HepG2 (cell line): ENCODE measurements around the gene MYRIP. TPM values are rescaled to one million over a fixed set of nuclear protein-coding genes. Genes with fewer than 3 reads are reported as not detected.

ENCODE experiments used
- FOXK1 ChIP-seq: sonication (generic); formaldehyde crosslinking; IDR thresholded peaks from 2 replicates; pipeline ENCODE4 v1.4.0; 2020; ENCODE audit warnings: low read depth, missing genetic modification reagents, borderline replicate concordance
- NFKBIZ ChIP-seq: IDR thresholded peaks from 2 replicates; pipeline ENCODE4 v1.6.1; 2018; ENCODE audit warnings: missing genetic modification reagents, missing compliant biosample characterization
- RFX3 ChIP-seq: IDR thresholded peaks from 2 replicates; pipeline ENCODE4 v1.6.1; 2016; ENCODE audit warnings: missing biosample characterization, missing genetic modification reagents
- SMC3 ChIP-seq: IDR thresholded peaks from 2 replicates; pipeline ENCODE4 v1.6.1; 2011; ENCODE audit warnings: low read length, improper control_type of control experiment
- SRY ChIP-seq: sonication (generic); formaldehyde crosslinking; IDR thresholded peaks from 2 replicates; pipeline ENCODE4 v1.8.0; 2022; ENCODE audit warnings: mild to moderate bottlenecking, missing genetic modification reagents
- ZBTB3 ChIP-seq: sonication (generic); formaldehyde crosslinking; IDR thresholded peaks from 2 replicates; pipeline ENCODE4 v1.4.0; 2020; ENCODE audit warnings: low read depth, mild to moderate bottlenecking, moderate library complexity, missing genetic modification reagents, borderline replicate concordance
- ZNF549 ChIP-seq: sonication (generic); formaldehyde crosslinking; IDR thresholded peaks from 2 replicates; pipeline ENCODE4 v1.5.0; 2020; ENCODE audit warnings: missing genetic modification reagents
- ZNF607 ChIP-seq: sonication (generic); formaldehyde crosslinking; IDR thresholded peaks from 2 replicates; pipeline ENCODE4 v1.5.1; 2020; ENCODE audit warnings: missing genetic modification reagents, mild to moderate bottlenecking, borderline replicate concordance
- polyA plus RNA-seq, 8 experiments: library from polyadenylated mRNA; depleted of rRNA in 3 of 8; stranded (reverse) in 7 of 8; unstranded in 1 of 8; fragments of >200 nt; fragmentation: Illumina TruSeq in 4 of 8; extraction: Trizol in 4 of 8; gene quantifications; 2 replicates each; pipeline versions ENCODE4 v1.2.1 to v1.2.3, GENCODE V29; 2011 to 2016; ENCODE audit warnings: low read depth in 4 of 8, missing spikeins in 1 of 8, mixed read lengths in 1 of 8; ENCODE audit not compliant: insufficient read depth in 1 of 8
- total RNA-seq, 5 experiments: library from RNA; depleted of rRNA; stranded (reverse); fragments of >200 nt; fragmentation: Illumina TruSeq; extraction: Trizol; gene quantifications; 2 replicates each; pipeline ENCODE4 v1.2.3, GENCODE V29; 2016; ENCODE audit warnings: low read depth in 1 of 5
- TF ChIP-seq, protein P1 (sequence below): sonication (generic); formaldehyde crosslinking; IDR thresholded peaks from 2 replicates; pipeline ENCODE4 v1.9.0; 2021; ENCODE audit warnings: missing genetic modification reagents, mild to moderate bottlenecking, borderline replicate concordance
- TF ChIP-seq, protein P2 (sequence below): IDR thresholded peaks from 2 replicates; pipeline ENCODE4 v1.4.0; 2020; ENCODE audit warnings: mild to moderate bottlenecking, missing genetic modification reagents
- TF ChIP-seq, protein P3 (sequence below): sonication (generic); formaldehyde crosslinking; IDR thresholded peaks from 2 replicates; pipeline ENCODE4 v1.5.0; 2020; ENCODE audit warnings: mild to moderate bottlenecking, missing genetic modification reagents
- TF ChIP-seq, protein P4 (sequence below): sonication (generic); formaldehyde crosslinking; IDR thresholded peaks from 2 replicates; pipeline ENCODE4 v1.9.0; 2022; ENCODE audit warnings: low read depth, missing genetic modification reagents

Gene MYRIP
- total and polyA plus RNA-seq, 2 of the 13 experiments (the other 11 are each of a cell fraction or from before 2014, with no cell fraction given) = 0.64 to 0.84 TPM

DNA sequence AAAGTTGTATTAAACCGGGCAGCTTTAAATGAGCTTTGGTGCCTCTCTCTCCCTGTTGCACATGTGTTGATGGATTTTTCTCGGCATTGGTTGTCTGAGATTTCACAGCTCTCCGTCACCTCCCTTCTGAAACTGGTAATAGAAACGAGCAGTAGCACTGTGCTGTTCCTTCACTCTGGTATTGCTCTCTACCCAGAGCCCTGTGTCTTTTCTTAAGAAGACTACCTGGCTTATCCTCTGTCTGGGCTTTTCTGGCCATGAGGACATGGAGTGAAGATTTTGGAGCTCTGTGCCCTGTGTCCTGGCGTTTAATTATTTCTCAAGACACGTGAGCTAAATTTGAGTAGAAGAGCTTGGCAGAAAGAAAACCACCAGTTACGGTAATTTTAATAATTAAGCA lies 290.5 kb downstream of the MYRIP start (continued):
- TF ChIP-seq, protein P1, sequence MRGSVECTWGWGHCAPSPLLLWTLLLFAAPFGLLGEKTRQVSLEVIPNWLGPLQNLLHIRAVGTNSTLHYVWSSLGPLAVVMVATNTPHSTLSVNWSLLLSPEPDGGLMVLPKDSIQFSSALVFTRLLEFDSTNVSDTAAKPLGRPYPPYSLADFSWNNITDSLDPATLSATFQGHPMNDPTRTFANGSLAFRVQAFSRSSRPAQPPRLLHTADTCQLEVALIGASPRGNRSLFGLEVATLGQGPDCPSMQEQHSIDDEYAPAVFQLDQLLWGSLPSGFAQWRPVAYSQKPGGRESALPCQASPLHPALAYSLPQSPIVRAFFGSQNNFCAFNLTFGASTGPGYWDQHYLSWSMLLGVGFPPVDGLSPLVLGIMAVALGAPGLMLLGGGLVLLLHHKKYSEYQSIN (CRISPR knock-in tag) = no peak
- TF ChIP-seq SMC3 = no peak
- no peak for TF ChIP-seq ZBTB3 (CRISPR knock-in tag)
- TF ChIP-seq SRY (CRISPR knock-in tag) = no peak
- TF ChIP-seq RFX3 (CRISPR knock-in tag) = no peak
- no peak for TF ChIP-seq ZNF607
- TF ChIP-seq FOXK1 (CRISPR knock-in tag) = no peak
- TF ChIP-seq, protein P2, sequence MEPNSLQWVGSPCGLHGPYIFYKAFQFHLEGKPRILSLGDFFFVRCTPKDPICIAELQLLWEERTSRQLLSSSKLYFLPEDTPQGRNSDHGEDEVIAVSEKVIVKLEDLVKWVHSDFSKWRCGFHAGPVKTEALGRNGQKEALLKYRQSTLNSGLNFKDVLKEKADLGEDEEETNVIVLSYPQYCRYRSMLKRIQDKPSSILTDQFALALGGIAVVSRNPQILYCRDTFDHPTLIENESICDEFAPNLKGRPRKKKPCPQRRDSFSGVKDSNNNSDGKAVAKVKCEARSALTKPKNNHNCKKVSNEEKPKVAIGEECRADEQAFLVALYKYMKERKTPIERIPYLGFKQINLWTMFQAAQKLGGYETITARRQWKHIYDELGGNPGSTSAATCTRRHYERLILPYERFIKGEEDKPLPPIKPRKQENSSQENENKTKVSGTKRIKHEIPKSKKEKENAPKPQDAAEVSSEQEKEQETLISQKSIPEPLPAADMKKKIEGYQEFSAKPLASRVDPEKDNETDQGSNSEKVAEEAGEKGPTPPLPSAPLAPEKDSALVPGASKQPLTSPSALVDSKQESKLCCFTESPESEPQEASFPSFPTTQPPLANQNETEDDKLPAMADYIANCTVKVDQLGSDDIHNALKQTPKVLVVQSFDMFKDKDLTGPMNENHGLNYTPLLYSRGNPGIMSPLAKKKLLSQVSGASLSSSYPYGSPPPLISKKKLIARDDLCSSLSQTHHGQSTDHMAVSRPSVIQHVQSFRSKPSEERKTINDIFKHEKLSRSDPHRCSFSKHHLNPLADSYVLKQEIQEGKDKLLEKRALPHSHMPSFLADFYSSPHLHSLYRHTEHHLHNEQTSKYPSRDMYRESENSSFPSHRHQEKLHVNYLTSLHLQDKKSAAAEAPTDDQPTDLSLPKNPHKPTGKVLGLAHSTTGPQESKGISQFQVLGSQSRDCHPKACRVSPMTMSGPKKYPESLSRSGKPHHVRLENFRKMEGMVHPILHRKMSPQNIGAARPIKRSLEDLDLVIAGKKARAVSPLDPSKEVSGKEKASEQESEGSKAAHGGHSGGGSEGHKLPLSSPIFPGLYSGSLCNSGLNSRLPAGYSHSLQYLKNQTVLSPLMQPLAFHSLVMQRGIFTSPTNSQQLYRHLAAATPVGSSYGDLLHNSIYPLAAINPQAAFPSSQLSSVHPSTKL (CRISPR knock-in tag) = no peak
- TF ChIP-seq NFKBIZ (CRISPR knock-in tag) = no peak
- TF ChIP-seq ZNF549 (CRISPR knock-in tag) = no peak
- TF ChIP-seq, protein P3, sequence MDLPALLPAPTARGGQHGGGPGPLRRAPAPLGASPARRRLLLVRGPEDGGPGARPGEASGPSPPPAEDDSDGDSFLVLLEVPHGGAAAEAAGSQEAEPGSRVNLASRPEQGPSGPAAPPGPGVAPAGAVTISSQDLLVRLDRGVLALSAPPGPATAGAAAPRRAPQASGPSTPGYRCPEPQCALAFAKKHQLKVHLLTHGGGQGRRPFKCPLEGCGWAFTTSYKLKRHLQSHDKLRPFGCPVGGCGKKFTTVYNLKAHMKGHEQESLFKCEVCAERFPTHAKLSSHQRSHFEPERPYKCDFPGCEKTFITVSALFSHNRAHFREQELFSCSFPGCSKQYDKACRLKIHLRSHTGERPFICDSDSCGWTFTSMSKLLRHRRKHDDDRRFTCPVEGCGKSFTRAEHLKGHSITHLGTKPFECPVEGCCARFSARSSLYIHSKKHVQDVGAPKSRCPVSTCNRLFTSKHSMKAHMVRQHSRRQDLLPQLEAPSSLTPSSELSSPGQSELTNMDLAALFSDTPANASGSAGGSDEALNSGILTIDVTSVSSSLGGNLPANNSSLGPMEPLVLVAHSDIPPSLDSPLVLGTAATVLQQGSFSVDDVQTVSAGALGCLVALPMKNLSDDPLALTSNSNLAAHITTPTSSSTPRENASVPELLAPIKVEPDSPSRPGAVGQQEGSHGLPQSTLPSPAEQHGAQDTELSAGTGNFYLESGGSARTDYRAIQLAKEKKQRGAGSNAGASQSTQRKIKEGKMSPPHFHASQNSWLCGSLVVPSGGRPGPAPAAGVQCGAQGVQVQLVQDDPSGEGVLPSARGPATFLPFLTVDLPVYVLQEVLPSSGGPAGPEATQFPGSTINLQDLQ (CRISPR knock-in tag) = no peak
- TF ChIP-seq, protein P4, sequence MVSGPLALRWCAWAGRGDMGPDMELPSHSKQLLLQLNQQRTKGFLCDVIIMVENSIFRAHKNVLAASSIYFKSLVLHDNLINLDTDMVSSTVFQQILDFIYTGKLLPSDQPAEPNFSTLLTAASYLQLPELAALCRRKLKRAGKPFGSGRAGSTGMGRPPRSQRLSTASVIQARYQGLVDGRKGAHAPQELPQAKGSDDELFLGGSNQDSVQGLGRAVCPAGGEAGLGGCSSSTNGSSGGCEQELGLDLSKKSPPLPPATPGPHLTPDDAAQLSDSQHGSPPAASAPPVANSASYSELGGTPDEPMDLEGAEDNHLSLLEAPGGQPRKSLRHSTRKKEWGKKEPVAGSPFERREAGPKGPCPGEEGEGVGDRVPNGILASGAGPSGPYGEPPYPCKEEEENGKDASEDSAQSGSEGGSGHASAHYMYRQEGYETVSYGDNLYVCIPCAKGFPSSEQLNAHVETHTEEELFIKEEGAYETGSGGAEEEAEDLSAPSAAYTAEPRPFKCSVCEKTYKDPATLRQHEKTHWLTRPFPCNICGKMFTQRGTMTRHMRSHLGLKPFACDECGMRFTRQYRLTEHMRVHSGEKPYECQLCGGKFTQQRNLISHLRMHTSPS (CRISPR knock-in tag) = no peak
- TF ChIP-seq, all 625 proteins: peak for 0
